ENCODE data around the gene OBP2B. TPM values are rescaled to one million over a fixed set of nuclear protein-coding genes. Genes with fewer than 3 reads are reported as not detected.
"Not testable (repeated sequence)": the region's sequence is repeated elsewhere in the genome, so short reads cannot be mapped to it uniquely, and the experiment has no call there.

OBP2B gene
- total RNA-seq, 1 experiment from 2014 or later, result not detected

GRCh38 chr9:133207021-133207531, 2.0 kb downstream of the OBP2B start:
- no peak overlapping the region for H3K4me3 Mint-ChIP-seq (ENCODE audit: unreplicated experiment)
- intact Hi-C loops (cut with micrococcal nuclease), result no loop called here

GRCh38 chr9:133205996-133206931, 2.8 kb downstream of the OBP2B start:
- ChIA-PET POLR2A (no interaction called here), CTCF (interaction anchor here (1.0 kb wide), 1 partner anchor 26 kb away, joined by 3 read pairs; no protein-coding TSS in a partner anchor)
- no peak for DNase-seq (ENCODE audit: unreplicated experiment)
- Mint-ChIP-seq H3K4me3 (ENCODE audit: unreplicated experiment) (no peak overlapping the region), H3K27ac (ENCODE audit: low read depth, unreplicated experiment) (no peak overlapping the region), H3K9me3 (ENCODE audit: unreplicated experiment) (no peaks in the 10 kb centered on the region), H3K27me3 (ENCODE audit: insufficient read depth, unreplicated experiment) (peaks cover 15% of the 10 kb centered on the region), H3K4me1 (ENCODE audit: insufficient read depth, unreplicated experiment) (no peaks in the 10 kb centered on the region), H3K36me3 (ENCODE audit: insufficient read depth, unreplicated experiment) (peaks cover 6% of the 10 kb centered on the region)
- BruUV-seq (replicated peaks), result no TSS peak
- TF ChIP-seq CTCF (IDR thresholded peaks at IDR 0.05; ENCODE audit: unreplicated experiment), result no peak
- intact Hi-C loops (cut with micrococcal nuclease), result no loop called here

More at GRCh38 chr9:133207021-133207531, 2.0 kb downstream of the OBP2B start:
- Mint-ChIP-seq H3K27ac (ENCODE audit: low read depth, unreplicated experiment) (no peak overlapping the region), H3K9me3 (ENCODE audit: unreplicated experiment) (no peaks in the 10 kb centered on the region), H3K27me3 (ENCODE audit: insufficient read depth, unreplicated experiment) (peaks cover 15% of the 10 kb centered on the region), H3K36me3 (ENCODE audit: insufficient read depth, unreplicated experiment) (peaks cover 6% of the 10 kb centered on the region), H3K4me1 (ENCODE audit: insufficient read depth, unreplicated experiment) (no peaks in the 10 kb centered on the region)
- BruUV-seq (replicated peaks), result no TSS peak
- POLR2A ChIA-PET, result no interaction called here
- CTCF ChIA-PET, result interaction anchor here (1.0 to 1.1 kb wide), 2 partner anchors 9 to 26 kb away, joined by 3 read pairs; no protein-coding TSS in a partner anchor
- TF ChIP-seq CTCF (IDR thresholded peaks at IDR 0.05; ENCODE audit: unreplicated experiment), result no peak
- DNase-seq (ENCODE audit: unreplicated experiment), result no peak

GRCh38 chr9:133205481-133205887, 3.6 kb downstream of the OBP2B start:
- H3K4me1 Mint-ChIP-seq (ENCODE audit: insufficient read depth, unreplicated experiment); H3K9me3 Mint-ChIP-seq (ENCODE audit: unreplicated experiment); H3K4me3 Mint-ChIP-seq (ENCODE audit: unreplicated experiment); H3K36me3 Mint-ChIP-seq (ENCODE audit: insufficient read depth, unreplicated experiment); CTCF ChIA-PET; BruUV-seq (replicated peaks); H3K27ac Mint-ChIP-seq (ENCODE audit: low read depth, unreplicated experiment); DNase-seq (ENCODE audit: unreplicated experiment); intact Hi-C loops (cut with micrococcal nuclease): not testable (repeated sequence)
- POLR2A ChIA-PET, result interaction anchor here (0.6 kb wide), 1 partner anchor 73 kb away, joined by 3 read pairs; no protein-coding TSS in a partner anchor
- H3K27me3 Mint-ChIP-seq (ENCODE audit: insufficient read depth, unreplicated experiment), result peaks cover 13% of the 10 kb centered on the region

GRCh38 chr9:133204993-133205336, 4.1 kb downstream of the OBP2B start:
- POLR2A ChIA-PET, result interaction anchor here (0.6 kb wide), 1 partner anchor 73 kb away, joined by 3 read pairs; no protein-coding TSS in a partner anchor
- Mint-ChIP-seq H3K4me3 (ENCODE audit: unreplicated experiment) (no peak overlapping the region), H3K4me1 (ENCODE audit: insufficient read depth, unreplicated experiment) (no peaks in the 10 kb centered on the region), H3K9me3 (ENCODE audit: unreplicated experiment) (no peaks in the 10 kb centered on the region), H3K27ac (ENCODE audit: low read depth, unreplicated experiment) (no peak overlapping the region), H3K27me3 (ENCODE audit: insufficient read depth, unreplicated experiment) (peaks cover 8% of the 10 kb centered on the region), H3K36me3 (ENCODE audit: insufficient read depth, unreplicated experiment) (peaks cover 6% of the 10 kb centered on the region)
- TF ChIP-seq CTCF (IDR thresholded peaks at IDR 0.05; ENCODE audit: unreplicated experiment), result no peak
- DNase-seq (ENCODE audit: unreplicated experiment), result no peak
- CTCF ChIA-PET, result interaction anchor here (1.2 kb wide), 1 partner anchor 23 kb away, joined by 4 read pairs; no protein-coding TSS in a partner anchor
- BruUV-seq (replicated peaks), result no TSS peak
- intact Hi-C loops (cut with micrococcal nuclease), result no loop called here

Measured in MCF 10A (cell line).